H54 (cell line): ENCODE measurements around the gene MCIDAS.
A peak's percentile ranks its signal among the peaks of the same experiment; 100 is the strongest.

Source experiments
- DNase-seq: peaks from one replicate; pipeline ENCODE4 v3.0.0; 2011; ENCODE audit warnings: low spot score, mixed read lengths; ENCODE audit not compliant: insufficient read length
- FAIRE-seq: peaks from 3 replicates; lab custom pipeline; 2011; peaks lifted over from hg19 to GRCh38; lab: Jason Lieb, UNC
- POLR2A ChIP-seq: IDR thresholded peaks from 2 replicates; pipeline ENCODE4 v1.6.1; 2011; ENCODE audit warnings: low read depth, mild to moderate bottlenecking, low read length

MCIDAS gene

DNA sequence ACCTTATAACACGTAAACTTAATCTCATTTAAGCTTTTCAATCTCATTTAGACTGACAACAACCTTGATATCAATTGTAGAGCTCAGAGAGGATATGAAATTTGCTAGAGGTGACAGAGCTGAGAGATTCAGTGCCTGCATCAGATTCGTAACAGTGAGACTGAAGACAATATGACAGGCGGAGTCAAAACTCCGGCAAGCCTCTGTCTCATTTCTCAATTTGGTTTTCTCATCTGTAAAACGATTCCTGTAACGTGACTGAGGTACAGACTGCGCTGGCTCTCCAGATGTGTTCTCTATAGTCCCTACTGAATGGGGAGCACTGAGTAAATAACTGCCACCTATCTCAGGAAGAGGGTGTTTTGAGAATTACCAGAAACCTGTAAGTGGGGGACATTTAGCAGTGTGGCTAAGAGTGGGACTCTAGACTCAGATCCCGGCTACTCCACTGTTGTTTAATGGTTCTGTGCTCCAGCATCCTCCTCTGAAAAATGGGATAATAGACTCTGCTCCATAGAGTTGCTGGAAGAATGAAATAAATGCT, 3.0 kb upstream of the MCIDAS start:
- FAIRE-seq = no peak
- no peak for TF ChIP-seq POLR2A

GRCh38 chr5:55227664-55228430, 732 bp upstream of the MCIDAS start:
- TF ChIP-seq POLR2A = no peak
- no peak for FAIRE-seq

More for the DNA sequence above, 3.0 kb upstream of the MCIDAS start:
- no peak for DNase-seq

DNA sequence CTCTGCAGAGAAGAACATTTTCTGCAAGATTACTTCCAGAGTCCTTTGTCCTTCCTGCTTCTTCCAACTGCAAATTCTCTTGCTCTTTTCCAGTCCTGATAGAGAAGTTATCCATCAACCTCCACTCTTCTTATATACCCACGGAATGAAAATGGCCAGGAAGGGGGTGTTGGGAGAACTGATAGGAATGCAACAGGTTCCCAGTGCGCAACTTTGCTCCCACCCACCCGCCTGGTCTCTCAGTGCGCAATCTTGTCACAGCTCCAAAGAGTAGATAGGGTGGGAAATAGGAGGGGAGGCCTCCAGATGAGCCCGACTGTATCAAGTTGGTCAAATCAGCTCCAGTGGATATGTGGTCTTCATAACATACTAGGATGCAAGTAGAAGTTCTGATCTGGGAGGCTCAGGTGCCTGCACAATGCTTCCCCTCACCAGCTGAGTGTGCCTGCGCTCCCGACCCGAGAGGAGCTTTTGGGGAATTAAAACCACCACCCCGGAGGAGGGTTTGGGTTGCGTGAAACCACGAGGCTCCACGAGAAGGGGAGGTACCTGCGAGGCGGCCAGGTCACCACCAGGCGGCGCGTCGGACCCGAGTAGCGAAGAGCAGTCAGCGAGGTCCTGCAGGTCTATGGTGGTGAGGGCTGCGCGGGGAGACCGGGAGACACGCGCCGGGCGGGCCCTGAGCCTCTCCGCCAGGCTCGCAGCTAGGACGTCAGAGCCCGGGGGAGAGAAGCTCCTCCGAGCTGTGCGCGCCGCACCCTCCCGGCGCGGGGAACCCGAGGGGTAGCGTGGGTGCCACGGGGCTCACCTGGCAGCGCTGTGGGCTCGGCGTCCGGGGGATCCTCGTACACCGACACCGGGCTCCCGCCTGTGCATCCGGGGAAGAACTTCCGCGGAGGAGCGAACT, 835 bp downstream of the MCIDAS start:
- peak; percentile 89 for DNase-seq
- FAIRE-seq = no peak
- TF ChIP-seq POLR2A = no peak; the same call in 1 of the 2 replicates

More at GRCh38 chr5:55227664-55228430, 732 bp upstream of the MCIDAS start:
- DNase-seq = no peak

- FAIRE-seq (no peak), DNase-seq (no peak)
- TF ChIP-seq POLR2A = no peak
Measured at GRCh38 chr5:55225346-55225745, 1.8 kb downstream of the MCIDAS start.

DNA sequence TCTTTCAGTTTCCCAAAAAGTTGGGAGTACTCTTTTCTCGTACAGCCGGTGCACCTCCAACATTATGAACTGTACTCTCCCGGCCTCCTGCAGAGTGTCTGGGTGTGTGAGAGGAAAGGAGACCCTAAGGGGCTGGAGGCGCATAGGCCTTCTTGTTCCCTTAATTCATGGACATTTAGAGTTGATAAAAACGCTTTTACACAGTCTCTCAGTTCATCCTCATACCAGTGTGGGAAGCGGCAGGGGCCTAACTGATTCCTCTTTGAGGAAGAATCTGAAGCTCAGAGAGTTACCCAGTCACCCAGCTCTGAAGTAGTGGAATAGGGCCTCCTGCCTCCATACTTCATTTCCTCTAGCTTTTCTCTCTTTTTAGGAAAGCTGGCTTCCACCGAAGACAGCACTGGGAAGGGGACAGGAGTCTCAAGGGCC, 3.3 kb downstream of the MCIDAS start:
- DNase-seq = no peak
- no peak for TF ChIP-seq POLR2A
- FAIRE-seq = no peak

- no peak for TF ChIP-seq POLR2A
- DNase-seq (no peak), FAIRE-seq (no peak)
Measured at GRCh38 chr5:55222985-55223811, 3.9 kb downstream of the MCIDAS start.

DNA sequence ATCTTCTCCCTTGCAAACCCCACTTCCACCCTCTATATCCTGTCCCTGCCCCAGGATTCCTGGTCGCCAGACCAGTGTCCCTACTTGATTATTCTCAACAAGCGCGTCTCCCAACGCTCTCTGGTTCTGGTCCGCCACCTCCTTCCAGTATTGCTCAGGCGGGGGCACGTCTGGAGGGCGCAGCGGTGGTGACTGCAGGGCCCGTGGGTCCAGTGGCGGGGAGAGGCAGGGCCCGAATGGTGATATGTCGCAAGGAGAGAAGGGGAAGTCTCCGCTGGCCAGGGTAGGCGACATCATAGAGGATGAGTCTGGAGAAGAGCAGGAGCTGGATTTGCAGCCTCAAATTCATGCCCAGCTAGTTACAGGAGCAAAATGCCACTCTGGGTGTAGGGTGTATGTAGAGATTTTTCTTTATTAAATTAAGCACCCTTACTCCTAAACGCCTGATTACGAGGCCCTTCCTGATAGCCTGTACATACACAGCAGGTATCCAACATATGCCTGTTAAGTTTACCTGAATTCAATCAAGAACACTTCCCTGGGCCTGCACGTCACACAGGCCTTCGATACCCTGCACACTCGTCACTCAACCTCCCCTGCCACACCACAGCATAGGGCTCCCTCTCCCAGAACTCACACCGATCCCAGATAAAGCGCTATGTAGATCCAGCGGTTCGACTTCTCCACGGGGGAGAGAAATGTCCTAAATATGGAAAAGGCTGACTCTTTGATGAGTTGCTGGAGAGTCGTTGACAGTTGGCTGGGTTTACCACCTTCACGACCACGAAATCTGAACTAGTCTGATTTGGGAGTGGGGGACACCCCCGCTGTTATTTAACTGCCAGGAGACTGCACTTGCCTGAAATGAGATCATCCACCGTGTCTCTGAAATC, 4.8 kb downstream of the MCIDAS start:
- DNase-seq (no peak), FAIRE-seq (no peak)
- TF ChIP-seq POLR2A = no peak

DNA sequence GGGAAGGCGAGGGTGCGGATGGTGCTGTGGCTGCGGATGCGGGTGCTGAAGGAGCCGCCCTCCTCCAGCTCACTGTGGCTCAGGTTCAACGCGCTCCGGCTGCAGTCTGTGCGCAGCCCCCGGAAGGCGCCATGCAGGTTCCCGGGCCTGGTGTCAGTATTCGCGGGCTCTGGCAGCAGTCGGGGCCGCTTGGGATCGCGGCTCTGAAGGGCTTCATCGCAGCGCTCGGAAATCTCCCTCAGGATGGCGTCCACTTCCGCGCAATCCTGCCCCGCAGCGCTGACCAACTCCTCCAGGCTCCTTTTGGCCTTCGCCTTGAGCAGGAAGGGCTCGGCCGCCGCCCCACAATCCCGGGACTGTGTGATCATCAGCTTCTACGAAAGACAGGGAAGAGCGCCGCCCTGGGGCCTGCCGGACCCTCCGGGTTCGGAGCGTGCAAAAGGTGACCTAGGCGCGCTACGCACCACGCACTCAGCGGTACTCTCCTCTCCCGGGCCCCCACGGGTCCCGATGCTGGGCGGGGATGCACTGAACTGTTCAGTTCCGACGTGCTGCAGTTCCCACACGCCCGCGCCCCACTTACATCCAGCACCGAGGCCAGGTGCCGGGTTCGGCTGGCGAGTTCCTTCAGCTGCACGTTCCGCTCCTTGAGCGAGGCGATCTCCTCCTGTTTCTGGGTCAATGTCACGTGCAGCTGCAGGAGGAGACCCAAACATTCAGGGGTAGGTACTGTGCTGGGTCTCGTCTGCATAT, 6.5 kb downstream of the MCIDAS start:
- TF ChIP-seq POLR2A = no peak
- no peak for DNase-seq
- no peak for FAIRE-seq

GRCh38 chr5:55219770-55220169, 7.3 kb downstream of the MCIDAS start:
- DNase-seq = no peak
- no peak for FAIRE-seq
- no peak for TF ChIP-seq POLR2A

GRCh38 chr5:55218967-55219366, 8.1 kb downstream of the MCIDAS start:
- FAIRE-seq = no peak
- no peak for DNase-seq
- TF ChIP-seq POLR2A = no peak

DNA sequence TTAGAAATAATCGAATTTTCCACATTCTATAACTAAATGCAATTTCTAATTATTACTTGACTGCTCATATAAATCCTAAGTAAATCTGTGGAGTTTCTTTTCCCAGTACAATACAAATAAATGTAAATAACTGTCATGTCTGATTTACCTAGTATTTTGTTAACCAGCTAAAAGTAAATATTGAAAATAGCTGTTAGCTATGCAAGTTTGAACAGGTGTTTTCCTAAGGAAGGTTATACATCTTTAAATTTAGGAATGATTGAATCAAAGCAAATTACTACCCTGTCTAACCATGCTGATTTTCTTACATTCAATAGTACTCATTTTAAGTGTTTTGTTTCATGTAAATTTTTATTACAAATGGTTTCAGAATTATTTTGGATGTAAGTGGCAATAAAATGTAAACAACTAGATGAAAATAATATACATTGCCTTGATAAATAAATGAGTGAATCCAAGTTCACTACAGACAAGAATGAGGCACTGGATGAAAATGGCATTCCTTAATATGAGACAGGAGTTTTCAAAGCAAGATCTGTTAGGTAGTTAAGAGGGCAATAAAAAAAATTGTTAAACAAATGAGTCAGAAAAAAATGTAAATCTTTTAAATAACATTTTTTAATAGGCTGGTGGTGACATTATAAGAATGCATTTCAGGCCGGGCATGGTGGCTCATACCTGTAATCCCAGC, 15.8 kb downstream of the MCIDAS start:
- TF ChIP-seq POLR2A = no peak
- FAIRE-seq = no peak
- DNase-seq = no peak
